ENCODE measurements around the gene MACF1.

DNA sequence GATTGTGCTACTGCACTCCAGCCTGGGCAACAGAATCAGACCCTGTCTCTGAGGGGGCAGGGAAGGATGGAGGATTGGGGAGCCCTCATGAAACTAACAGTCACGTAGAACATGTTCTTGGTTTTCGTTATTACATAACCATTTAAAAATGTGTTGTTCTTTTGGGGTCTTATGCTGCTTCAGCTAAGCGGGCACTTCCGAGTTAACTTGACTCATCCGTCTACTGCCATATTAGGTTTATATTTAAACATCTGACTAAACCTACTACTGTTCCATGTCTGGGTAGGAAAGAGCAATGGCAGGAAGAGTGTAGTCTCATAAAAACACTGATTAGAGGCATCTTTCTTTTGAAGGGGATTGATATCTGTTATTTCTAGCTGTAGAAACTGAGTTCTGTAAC lies 227.4 kb downstream of the MACF1 start:
- TF ChIP-seq POLR2A (IDR thresholded peaks at IDR 0.05), result no peak
- TF ChIP-seq CTCF (IDR thresholded peaks at IDR 0.05), result no peak

Measured in uterus (tissue), 2 donors.